ENCODE measurements around the gene XIRP1.
"Not testable (repeated sequence)": the region's sequence is repeated elsewhere in the genome, so short reads cannot be mapped to it uniquely, and the experiment has no call there.

XIRP1 gene

GRCh38 chr3:39192490-39193092 lies at the start of gene XIRP1:
TSS of gene XIRP1 (minus strand) at chr3:39192595. CDS start at chr3:39189445, 3,150 bp downstream.
- DNase-seq (ENCODE audit: low read depth, low spot score), result no peak

GRCh38 chr3:39241561-39241960 lies 49.2 kb upstream of the XIRP1 start:
- DNase-seq (ENCODE audit: low read depth, low spot score), result no peak

- DNase-seq (ENCODE audit: low read depth, low spot score), result no peak
These were observed 44.6 kb upstream of the XIRP1 start for GRCh38 chr3:39237027-39237426.

- DNase-seq (ENCODE audit: low read depth, low spot score), result no peak
These were observed 42.3 kb upstream of the XIRP1 start for GRCh38 chr3:39234651-39235050.

- DNase-seq (ENCODE audit: low read depth, low spot score), result no peak
These were observed 40.5 kb upstream of the XIRP1 start for GRCh38 chr3:39232859-39233258.

GRCh38 chr3:39230453-39230852 lies 38.1 kb upstream of the XIRP1 start:
- DNase-seq (ENCODE audit: low read depth, low spot score), result no peak

GRCh38 chr3:39228496-39228895 lies 36.1 kb upstream of the XIRP1 start:
- no peak for DNase-seq (ENCODE audit: low read depth, low spot score)

- DNase-seq (ENCODE audit: low read depth, low spot score), result not testable (repeated sequence)
These were observed 35.2 kb upstream of the XIRP1 start for GRCh38 chr3:39227596-39227995.

GRCh38 chr3:39226106-39226741 lies 33.8 kb upstream of the XIRP1 start:
- DNase-seq (ENCODE audit: low read depth, low spot score), result no peak

- no peak for DNase-seq (ENCODE audit: low read depth, low spot score)
These were observed 31.9 kb upstream of the XIRP1 start for GRCh38 chr3:39224288-39224687.

- no peak for DNase-seq (ENCODE audit: low read depth, low spot score)
These were observed 30.5 kb upstream of the XIRP1 start for GRCh38 chr3:39222939-39223338.

- no peak for DNase-seq (ENCODE audit: low read depth, low spot score)
These were observed 30.1 kb upstream of the XIRP1 start for GRCh38 chr3:39222462-39222861.

- no peak for DNase-seq (ENCODE audit: low read depth, low spot score)
These were observed 28.7 kb upstream of the XIRP1 start for GRCh38 chr3:39221141-39221530.

- no peak for DNase-seq (ENCODE audit: low read depth, low spot score)
These were observed 28.2 kb upstream of the XIRP1 start for GRCh38 chr3:39220407-39221140.

GRCh38 chr3:39219702-39220101 lies 27.3 kb upstream of the XIRP1 start:
- DNase-seq (ENCODE audit: low read depth, low spot score), result no peak

- DNase-seq (ENCODE audit: low read depth, low spot score), result no peak
These were observed 23.9 kb upstream of the XIRP1 start for GRCh38 chr3:39216176-39216790.

GRCh38 chr3:39213613-39214012 lies 21.2 kb upstream of the XIRP1 start:
- DNase-seq (ENCODE audit: low read depth, low spot score), result no peak

- DNase-seq (ENCODE audit: low read depth, low spot score), result no peak
These were observed 20.3 kb upstream of the XIRP1 start for GRCh38 chr3:39212665-39213064.

GRCh38 chr3:39211332-39212130 lies 19.1 kb upstream of the XIRP1 start:
- no peak for DNase-seq (ENCODE audit: low read depth, low spot score)

GRCh38 chr3:39210078-39210477 lies 17.7 kb upstream of the XIRP1 start:
- no peak for DNase-seq (ENCODE audit: low read depth, low spot score)

- DNase-seq (ENCODE audit: low read depth, low spot score), result no peak
These were observed 17.1 kb upstream of the XIRP1 start for GRCh38 chr3:39209329-39209970.

All from activated CD4-positive, CD25-positive, alpha-beta regulatory T cell treated with anti-CD3 and anti-CD28 coated beads, Interleukin-2, amount 50 U/mL, for 16 hours (primary cell).